ENCODE measurements around the gene C15orf61.
A peak's percentile ranks its signal among the peaks of the same experiment; 100 is the strongest.

The C15orf61 gene

GRCh38 chr15:67521029-67521782 is at the start of gene C15orf61:
Gene C15orf61, plus strand, starts transcription at chr15:67521131. Its CDS starts 118 bp downstream, at chr15:67521249.
- H3K27ac ChIP-seq, result peak within 1 kb of the TSS; percentile 97
- peak; percentile 87 for DNase-seq
- 0 out of 2 replicates have a peak, but pooled peaks have one; percentile 3 for TF ChIP-seq CTCF (IDR thresholded peaks at IDR 0.05; ENCODE audit: low read depth, low read length)
- peak within 1 kb of the TSS; percentile 70 for H3K4me3 ChIP-seq (ENCODE audit: low read depth, low read length)
- H3K36me3 ChIP-seq, result peaks cover 8% of the 10 kb centered on the region
- no peaks in the 10 kb centered on the region for H3K9me3 ChIP-seq (ENCODE audit: severe bottlenecking)
- no peaks in the 10 kb centered on the region for H3K27me3 ChIP-seq (ENCODE audit: insufficient read depth, low read depth, severe bottlenecking)

GRCh38 chr15:67472957-67473356 is 48.0 kb upstream of the C15orf61 start:
- Histone ChIP-seq H3K36me3 (no peaks in the 10 kb centered on the region), H3K4me3 (ENCODE audit: low read depth, low read length) (no peak overlapping the region), H3K27me3 (ENCODE audit: insufficient read depth, low read depth, severe bottlenecking) (no peaks in the 10 kb centered on the region), H3K9me3 (ENCODE audit: severe bottlenecking) (no peaks in the 10 kb centered on the region), H3K27ac (no peak overlapping the region)
- no peak for TF ChIP-seq CTCF (IDR thresholded peaks at IDR 0.05; ENCODE audit: low read depth, low read length)
- DNase-seq, result no peak

- Histone ChIP-seq H3K9me3 (ENCODE audit: severe bottlenecking) (no peaks in the 10 kb centered on the region), H3K27ac (no peak overlapping the region), H3K4me3 (ENCODE audit: low read depth, low read length) (no peak overlapping the region), H3K27me3 (ENCODE audit: insufficient read depth, low read depth, severe bottlenecking) (no peaks in the 10 kb centered on the region), H3K36me3 (no peaks in the 10 kb centered on the region)
- DNase-seq, result no peak
- no peak for TF ChIP-seq CTCF (IDR thresholded peaks at IDR 0.05; ENCODE audit: low read depth, low read length)
These were observed 46.4 kb upstream of the C15orf61 start for GRCh38 chr15:67474405-67475110.

GRCh38 chr15:67479781-67480505 is 41.0 kb upstream of the C15orf61 start:
- DNase-seq, result no peak
- Histone ChIP-seq H3K4me3 (ENCODE audit: low read depth, low read length) (no peak overlapping the region), H3K9me3 (ENCODE audit: severe bottlenecking) (peaks cover 3% of the 10 kb centered on the region), H3K36me3 (no peaks in the 10 kb centered on the region), H3K27me3 (ENCODE audit: insufficient read depth, low read depth, severe bottlenecking) (no peaks in the 10 kb centered on the region), H3K27ac (no peak overlapping the region)
- no peak for TF ChIP-seq CTCF (IDR thresholded peaks at IDR 0.05; ENCODE audit: low read depth, low read length)

GRCh38 chr15:67480741-67481140 is 40.2 kb upstream of the C15orf61 start:
- H3K9me3 ChIP-seq (ENCODE audit: severe bottlenecking), result peaks cover 3% of the 10 kb centered on the region
- H3K27ac ChIP-seq, result no peak overlapping the region
- no peak overlapping the region for H3K4me3 ChIP-seq (ENCODE audit: low read depth, low read length)
- no peak for DNase-seq
- H3K36me3 ChIP-seq, result no peaks in the 10 kb centered on the region
- H3K27me3 ChIP-seq (ENCODE audit: insufficient read depth, low read depth, severe bottlenecking), result no peaks in the 10 kb centered on the region
- no peak for TF ChIP-seq CTCF (IDR thresholded peaks at IDR 0.05; ENCODE audit: low read depth, low read length)

Data from WERI-Rb-1 (cell line).